ENCODE data around the gene SSH2. TPM values are rescaled to one million over a fixed set of nuclear protein-coding genes. Genes with fewer than 3 reads are reported as not detected.
A peak's percentile ranks its signal among the peaks of the same experiment; 100 is the strongest.

Gene SSH2
- total RNA-seq, 2 experiments from 2014 or later: 41.0 to 62.9 TPM

DNA sequence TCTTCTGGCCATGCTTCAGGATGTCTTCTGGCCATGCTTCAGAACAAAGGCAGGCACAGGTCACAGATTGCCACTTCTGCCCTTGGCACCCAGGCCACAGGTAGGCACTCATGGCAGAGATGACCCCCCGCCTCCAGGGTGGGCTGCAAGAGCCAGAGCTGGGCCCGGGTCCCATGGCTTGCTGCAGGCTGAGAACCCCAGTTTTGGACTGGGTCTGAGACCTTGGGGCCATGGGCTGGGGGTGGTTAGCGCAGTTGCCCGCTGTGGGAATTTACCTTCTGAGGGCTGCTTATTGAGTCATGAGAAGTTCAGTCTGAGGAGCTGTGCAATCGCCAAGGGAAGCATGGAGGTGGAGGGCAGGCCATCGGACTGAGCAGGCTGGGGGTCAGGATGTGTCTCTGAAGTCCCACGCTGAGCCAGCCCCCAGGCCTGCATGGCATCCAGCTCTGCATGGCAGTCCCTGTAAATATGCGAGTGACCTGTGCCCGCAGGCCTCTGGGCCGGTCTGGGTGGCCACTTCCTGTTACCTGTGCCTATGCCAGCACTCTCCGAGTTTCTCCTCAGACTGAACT lies 335.4 kb downstream of the SSH2 start:
- H3K36me3 Mint-ChIP-seq: no peaks in the 10 kb centered on the region
- no peak overlapping the region for H3K27ac Mint-ChIP-seq
- no peaks in the 10 kb centered on the region for H3K27me3 Mint-ChIP-seq
- peak overlapping the region; percentile 61 for H3K4me3 Mint-ChIP-seq
- ATAC-seq: no peak
- CTCF ChIA-PET: interaction anchor here (1.4 to 5.1 kb wide), 6 partner anchors 10 to 224 kb away, joined by 4 to 137 read pairs (median 18); partner anchors contain the start of gene ABHD15
- DNase-seq: no peak
- H3K9me3 Mint-ChIP-seq (ENCODE audit: low read depth): no peaks in the 10 kb centered on the region
- peaks cover 44% of the 10 kb centered on the region for H3K4me1 Mint-ChIP-seq

DNA sequence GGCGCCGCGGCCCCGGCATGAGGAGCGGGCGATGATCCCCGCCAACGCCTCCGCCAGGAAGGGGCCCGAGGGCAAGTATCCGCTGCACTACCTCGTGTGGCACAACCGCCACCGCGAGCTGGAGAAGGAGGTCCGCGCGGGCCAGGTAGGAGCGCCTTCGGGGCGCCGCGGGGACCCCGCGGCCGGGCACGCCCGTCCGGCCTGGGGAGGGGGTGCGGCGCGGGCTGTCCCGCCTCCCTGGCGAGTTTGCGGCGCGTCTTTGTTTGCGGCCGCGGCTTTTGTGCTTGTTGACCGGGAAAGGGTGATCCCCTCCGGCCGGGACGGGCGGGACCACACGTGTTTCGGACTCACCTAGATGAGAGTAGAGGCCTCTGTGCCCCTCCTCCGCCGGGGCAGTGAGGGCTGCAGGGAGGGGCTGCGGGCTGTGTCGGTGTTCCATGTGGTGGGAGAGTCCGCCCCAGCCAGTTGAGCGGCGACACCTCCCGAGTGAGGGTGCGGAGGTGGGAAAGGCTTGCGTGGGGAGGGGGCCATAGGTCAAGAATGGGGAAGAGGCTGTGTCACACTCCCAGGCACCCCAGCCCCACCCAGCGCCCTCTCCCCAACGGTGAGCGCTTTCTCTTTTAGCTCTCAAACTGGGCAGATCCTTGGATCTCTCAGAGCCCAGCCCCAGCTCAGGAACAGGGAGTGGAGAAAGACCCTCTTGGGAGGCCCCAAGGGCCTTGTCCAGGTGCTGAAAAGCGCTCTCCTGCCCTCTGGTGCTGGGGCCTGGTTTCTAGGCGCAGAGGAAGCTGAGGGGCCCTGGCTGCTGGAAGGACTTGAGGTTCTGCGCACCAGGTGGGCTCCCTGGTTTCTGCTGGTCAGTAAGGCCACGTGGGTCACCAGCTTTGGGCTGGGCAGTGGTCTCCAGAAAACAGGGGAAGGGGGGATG lies 336.2 kb downstream of the SSH2 start:
- Mint-ChIP-seq H3K9me3 (ENCODE audit: low read depth) (no peaks in the 10 kb centered on the region), H3K36me3 (no peaks in the 10 kb centered on the region), H3K4me1 (peaks cover 43% of the 10 kb centered on the region), H3K27ac (no peak overlapping the region), H3K4me3 (peak overlapping the region; percentile 61), H3K27me3 (no peaks in the 10 kb centered on the region)
- DNase-seq (peak; percentile 64), ATAC-seq (no peak)
- CTCF ChIA-PET: interaction anchor here (1.4 to 5.1 kb wide), 8 partner anchors 11 to 224 kb away, joined by 4 to 137 read pairs (median 12); partner anchors contain the start of gene ABHD15

DNA sequence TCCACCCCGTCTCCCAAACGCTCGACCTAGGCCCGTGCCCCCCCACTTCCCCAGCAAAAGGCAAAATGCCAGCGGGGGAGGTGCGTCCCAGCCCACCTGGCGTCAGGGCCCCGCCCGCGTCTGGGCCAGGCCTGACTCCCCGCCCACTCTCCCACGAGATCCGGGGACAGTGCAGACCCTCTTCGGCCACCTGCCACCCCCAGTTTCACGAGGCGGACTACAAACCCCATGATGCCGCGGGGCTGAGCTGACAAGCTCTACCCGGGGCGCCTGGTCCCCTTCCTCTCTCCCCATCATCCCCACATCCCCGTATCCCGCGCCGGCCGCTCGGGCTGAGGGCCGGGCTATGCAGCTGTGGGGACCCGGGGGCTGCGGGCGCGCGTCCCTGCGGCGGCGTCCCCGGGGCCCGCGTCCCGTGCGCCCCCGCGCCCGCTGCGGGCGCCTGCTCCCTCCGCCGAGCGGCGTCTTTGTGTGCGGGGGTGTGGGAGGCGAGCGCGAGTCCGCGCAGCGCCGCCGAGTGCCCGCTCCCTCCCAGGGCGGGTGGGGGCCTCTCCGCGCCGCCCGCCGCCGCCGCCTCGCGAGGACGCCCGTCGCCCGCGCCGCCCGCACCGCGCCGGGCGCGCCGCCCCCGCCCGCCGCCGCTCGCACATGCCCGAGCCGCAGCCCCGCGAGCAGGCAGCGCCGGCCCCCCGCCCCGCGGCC lies 337.0 kb downstream of the SSH2 start, which contains the start of gene ANKRD13B:
Gene ANKRD13B, plus strand, starts transcription at position 283 of the 702 bp plus-strand sequence. CDS start 490 bp downstream, outside the sequence.
- no peak for ATAC-seq
- H3K36me3 Mint-ChIP-seq: no peaks in the 10 kb centered on the region
- H3K4me1 Mint-ChIP-seq: peaks cover 46% of the 10 kb centered on the region
- H3K4me3 Mint-ChIP-seq: peak within 1 kb of the TSS; percentile 65
- peak; percentile 63 for DNase-seq
- no peaks in the 10 kb centered on the region for H3K9me3 Mint-ChIP-seq (ENCODE audit: low read depth)
- peak within 1 kb of the TSS; percentile 82 for H3K27ac Mint-ChIP-seq
- H3K27me3 Mint-ChIP-seq: no peaks in the 10 kb centered on the region
- CTCF ChIA-PET: interaction anchor here (0.9 to 5.1 kb wide), 9 partner anchors 12 to 223 kb away, joined by 3 to 137 read pairs (median 13); partner anchors contain the start of genes ABHD15 and TP53I13

DNA sequence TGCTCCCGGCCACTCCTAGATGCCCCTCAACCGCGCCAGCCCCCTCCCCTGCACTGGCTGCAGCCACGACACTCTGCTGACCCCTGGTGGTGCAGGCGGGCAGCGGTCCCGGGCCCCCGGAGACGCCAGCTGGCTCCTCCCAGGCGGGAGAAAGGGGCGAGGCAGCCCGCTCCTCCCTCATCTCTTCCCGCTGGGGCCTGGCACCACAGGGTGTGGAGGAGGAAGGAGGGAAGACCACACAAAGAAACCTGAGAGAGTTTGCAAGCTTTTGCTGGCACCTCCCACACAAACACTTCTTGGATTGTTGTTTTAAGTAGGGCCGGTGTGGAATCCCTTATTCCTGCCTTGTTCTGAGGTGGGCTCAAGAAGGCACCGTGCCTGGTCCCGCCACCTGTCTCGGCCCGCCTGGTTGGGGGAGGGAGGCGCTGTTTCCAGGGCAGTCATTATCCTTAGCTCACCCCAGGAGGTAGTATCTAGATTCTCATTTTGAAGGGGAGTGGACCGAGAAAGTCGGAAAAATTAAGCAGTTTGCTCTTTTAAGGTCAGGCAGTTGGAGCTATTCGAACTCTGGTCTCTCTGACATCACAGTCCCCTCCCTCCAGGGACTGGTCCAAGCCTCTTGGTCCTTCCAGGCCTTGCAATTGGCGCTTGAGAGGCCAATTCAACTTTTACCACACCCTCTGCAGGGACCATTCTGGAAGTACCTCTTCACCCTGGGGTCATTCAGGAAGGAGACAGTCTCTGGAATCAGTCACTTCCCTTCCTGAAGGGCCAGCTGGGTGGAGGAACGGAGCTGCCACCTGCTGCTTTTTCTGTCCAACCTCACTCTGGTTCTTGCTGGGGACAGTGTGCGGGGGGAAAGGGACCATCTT lies 338.1 kb downstream of the SSH2 start:
- DNase-seq: peak; percentile 88
- Mint-ChIP-seq H3K36me3 (no peaks in the 10 kb centered on the region), H3K4me1 (peaks cover 56% of the 10 kb centered on the region), H3K27me3 (no peaks in the 10 kb centered on the region), H3K4me3 (peak overlapping the region; percentile 65), H3K27ac (peak overlapping the region; percentile 82), H3K9me3 (ENCODE audit: low read depth) (no peaks in the 10 kb centered on the region)
- CTCF ChIA-PET: interaction anchor here (0.6 to 5.1 kb wide), 20 partner anchors 9 to 513 kb away, joined by 3 to 137 read pairs (median 4); partner anchors contain the start of genes ABHD15, CORO6, SSH2 and TP53I13
- peak; percentile 54 for ATAC-seq

DNA sequence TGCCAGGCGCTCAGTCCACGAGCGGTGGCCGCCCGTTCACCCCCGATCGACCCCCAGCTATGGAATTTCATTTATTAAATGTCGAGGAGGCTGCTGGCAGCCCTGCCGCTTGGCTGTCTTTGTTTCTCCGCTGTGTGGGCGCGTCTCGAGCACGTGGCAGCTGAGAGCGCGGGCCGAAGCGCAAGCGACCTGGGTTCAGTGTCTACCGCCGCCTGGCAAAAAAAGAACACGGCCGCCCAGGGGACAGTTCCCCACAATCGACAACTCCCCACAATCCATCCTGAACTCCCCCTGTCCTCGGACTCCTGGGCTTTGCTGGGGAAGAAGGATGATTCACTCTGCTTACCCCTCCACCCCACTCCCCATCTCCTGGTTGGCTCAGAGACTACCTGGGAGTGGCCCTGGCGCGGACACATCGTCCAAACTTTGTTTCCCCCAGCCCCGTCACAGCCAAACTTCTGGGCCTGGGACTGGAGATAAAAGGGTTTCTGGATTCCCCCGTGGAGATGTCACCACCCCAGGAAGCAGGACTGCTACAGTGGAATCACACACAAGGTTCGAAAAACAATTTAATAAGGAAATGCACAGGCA lies 338.8 kb downstream of the SSH2 start:
- no peak for DNase-seq
- H3K9me3 Mint-ChIP-seq (ENCODE audit: low read depth): no peaks in the 10 kb centered on the region
- H3K4me3 Mint-ChIP-seq: peak overlapping the region; percentile 39
- CTCF ChIA-PET: interaction anchor here (0.6 to 5.1 kb wide), 24 partner anchors 9 to 513 kb away, joined by 3 to 137 read pairs (median 4); partner anchors contain the start of genes ABHD15, CORO6, SSH2 and TP53I13
- H3K36me3 Mint-ChIP-seq: no peaks in the 10 kb centered on the region
- peaks cover 64% of the 10 kb centered on the region for H3K4me1 Mint-ChIP-seq
- peak overlapping the region; percentile 82 for H3K27ac Mint-ChIP-seq
- ATAC-seq: no peak
- H3K27me3 Mint-ChIP-seq: no peaks in the 10 kb centered on the region

DNA sequence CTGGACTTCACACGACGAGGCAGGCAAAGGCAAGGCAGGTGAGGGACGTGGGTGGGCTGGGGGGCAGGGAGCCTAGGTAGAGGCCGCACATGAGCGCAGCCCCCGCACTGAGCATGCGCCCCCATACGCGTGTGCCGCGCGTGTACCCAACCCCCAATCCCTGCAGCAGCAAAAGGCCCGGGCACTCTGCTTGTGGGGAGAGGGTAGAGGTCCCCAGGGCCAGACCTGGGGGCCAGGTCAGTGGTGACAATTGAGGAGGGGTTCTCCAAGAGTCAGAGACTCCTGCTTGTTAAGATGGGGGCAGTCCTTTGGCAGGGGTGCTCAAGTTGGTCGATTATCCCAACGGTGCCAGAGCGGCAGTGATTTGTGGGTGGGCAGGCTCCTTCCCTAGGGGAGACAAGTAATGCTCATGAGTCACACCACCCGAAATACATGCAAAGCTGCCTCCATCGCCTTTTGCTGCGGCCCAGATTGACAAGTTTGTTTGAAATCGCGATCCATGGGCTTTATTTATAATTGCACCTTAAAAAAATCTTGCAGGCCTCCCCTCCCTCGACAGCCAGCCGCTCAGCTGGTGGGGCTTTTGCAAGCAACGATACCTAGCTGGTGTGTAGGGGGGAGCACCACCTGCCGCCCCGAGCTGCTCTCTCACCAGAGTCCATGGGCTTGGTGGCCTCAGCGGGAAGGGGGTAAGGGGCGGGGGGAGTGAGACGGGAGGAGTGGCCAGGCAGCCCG lies 339.4 kb downstream of the SSH2 start:
- ATAC-seq: no peak
- CTCF ChIA-PET: interaction anchor here (0.6 to 5.1 kb wide), 13 partner anchors 10 to 340 kb away, joined by 3 to 137 read pairs (median 6); partner anchors contain the start of genes ABHD15, SSH2 and TP53I13
- Mint-ChIP-seq H3K27me3 (no peaks in the 10 kb centered on the region), H3K4me3 (peak overlapping the region; percentile 86), H3K9me3 (ENCODE audit: low read depth) (no peaks in the 10 kb centered on the region), H3K4me1 (peaks cover 69% of the 10 kb centered on the region), H3K27ac (peak overlapping the region; percentile 87), H3K36me3 (no peaks in the 10 kb centered on the region)
- no peak for DNase-seq

DNA sequence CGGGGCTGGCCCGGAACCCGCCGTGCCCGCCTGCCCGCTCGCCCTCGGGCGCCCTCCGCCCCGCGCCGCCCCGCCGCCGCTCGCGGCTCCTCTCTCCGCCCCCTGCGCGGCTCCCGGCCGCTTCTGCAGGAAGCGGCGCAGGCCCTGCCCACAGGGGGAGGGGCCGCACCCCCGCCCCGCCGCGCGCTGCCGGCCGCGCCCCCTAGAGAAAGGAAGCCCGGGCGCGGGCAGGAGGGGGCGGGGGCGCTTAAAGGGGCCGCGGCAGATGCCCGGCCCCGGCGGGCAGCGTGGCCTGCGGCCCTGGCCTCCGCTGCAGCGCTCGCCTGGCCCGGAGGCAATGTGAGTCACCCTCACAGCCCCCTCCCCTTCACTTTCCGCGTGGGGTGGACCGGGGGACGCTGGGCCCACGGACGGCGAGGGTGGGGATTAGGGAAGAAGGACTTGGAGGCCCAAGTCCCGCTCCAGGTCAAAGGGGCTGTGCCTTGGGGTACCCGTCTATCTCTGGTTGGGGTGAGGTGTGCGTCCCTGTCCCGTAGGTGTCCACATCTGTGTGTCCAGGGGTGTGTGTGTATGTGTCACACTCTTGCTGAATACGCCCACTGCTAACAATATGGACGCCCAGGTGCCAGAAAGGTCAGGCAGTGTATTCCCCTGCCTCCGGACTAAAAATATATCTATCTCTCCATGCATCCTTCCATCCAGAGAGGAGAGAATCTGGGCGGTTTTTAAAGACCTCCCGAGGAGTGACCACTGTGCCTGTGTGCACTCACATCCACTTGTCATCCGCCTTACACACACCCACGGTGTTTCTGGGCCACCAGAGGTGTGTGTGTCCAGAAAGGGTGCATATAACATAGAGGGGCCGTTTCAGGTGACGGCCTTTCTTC lies 340.3 kb downstream of the SSH2 start, which contains the start of gene GIT1:
Gene GIT1, minus strand, starts transcription at position 125 of the 887 bp plus-strand sequence. CDS start 270 bp downstream, outside the sequence.
- CTCF ChIA-PET: interaction anchor here (2.7 to 24.4 kb wide), 4 partner anchors 9 to 26 kb away, joined by 46 to 458 read pairs (median 108); partner anchors contain the start of genes ABHD15, CORO6 and TP53I13
- Mint-ChIP-seq H3K27ac (peak within 1 kb of the TSS; percentile 88), H3K4me1 (peaks cover 75% of the 10 kb centered on the region), H3K4me3 (peak within 1 kb of the TSS; percentile 87), H3K36me3 (no peaks in the 10 kb centered on the region), H3K27me3 (no peaks in the 10 kb centered on the region), H3K9me3 (ENCODE audit: low read depth) (no peaks in the 10 kb centered on the region)
- peak; percentile 87 for DNase-seq
- peak; percentile 75 for ATAC-seq

DNA sequence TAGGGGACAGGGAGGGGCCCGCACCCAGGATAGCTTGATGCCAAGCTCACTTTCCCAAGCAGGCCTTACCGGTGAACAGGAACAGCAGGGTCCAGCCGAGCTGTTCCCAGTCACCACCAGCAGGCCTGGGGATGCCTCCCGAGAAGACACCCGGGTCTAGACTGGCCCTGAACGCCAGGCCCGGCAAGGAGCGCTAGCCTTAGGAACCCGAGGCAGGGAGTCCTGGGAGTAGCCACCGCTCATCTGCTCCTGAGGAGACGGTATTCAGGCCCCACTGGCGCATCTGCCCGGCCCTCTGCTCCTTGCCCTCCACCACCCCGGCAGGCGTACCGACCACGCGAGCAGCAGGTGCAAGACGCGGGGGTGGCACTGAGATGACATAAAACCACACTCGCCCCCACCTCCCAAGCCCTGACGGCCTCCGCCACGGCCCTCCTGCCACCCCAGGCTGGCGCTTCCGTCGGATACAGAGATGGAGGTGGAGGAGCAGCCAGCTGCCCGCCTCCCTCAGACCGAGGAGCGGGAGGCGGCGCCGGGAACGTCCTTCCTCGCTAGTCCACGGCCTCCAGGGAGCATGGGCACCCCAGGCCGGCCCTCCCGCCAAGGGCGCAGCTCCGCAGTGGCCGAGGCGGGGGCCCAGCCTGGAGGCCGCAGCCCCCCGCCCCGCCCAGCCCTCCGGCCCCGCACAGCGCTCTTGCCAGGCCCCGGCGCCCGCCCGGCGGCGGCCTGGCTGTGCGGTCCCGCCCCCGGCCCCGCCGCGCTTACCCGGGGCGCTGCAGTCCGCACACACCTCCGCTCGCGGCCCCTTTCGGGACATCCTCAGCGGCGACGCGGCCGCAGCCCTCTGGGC lies 341.2 kb downstream of the SSH2 start:
- Mint-ChIP-seq H3K4me1 (peaks cover 76% of the 10 kb centered on the region), H3K27me3 (no peaks in the 10 kb centered on the region), H3K9me3 (ENCODE audit: low read depth) (no peaks in the 10 kb centered on the region), H3K36me3 (peaks cover under 1% of the 10 kb centered on the region), H3K27ac (peak overlapping the region; percentile 88), H3K4me3 (peak overlapping the region; percentile 87)
- DNase-seq: peak; percentile 67
- CTCF ChIA-PET: interaction anchor here (0.6 to 24.4 kb wide), 11 partner anchors 9 to 219 kb away, joined by 3 to 458 read pairs (median 3); partner anchors contain the start of gene CORO6
- peak; percentile 12 for ATAC-seq

DNA sequence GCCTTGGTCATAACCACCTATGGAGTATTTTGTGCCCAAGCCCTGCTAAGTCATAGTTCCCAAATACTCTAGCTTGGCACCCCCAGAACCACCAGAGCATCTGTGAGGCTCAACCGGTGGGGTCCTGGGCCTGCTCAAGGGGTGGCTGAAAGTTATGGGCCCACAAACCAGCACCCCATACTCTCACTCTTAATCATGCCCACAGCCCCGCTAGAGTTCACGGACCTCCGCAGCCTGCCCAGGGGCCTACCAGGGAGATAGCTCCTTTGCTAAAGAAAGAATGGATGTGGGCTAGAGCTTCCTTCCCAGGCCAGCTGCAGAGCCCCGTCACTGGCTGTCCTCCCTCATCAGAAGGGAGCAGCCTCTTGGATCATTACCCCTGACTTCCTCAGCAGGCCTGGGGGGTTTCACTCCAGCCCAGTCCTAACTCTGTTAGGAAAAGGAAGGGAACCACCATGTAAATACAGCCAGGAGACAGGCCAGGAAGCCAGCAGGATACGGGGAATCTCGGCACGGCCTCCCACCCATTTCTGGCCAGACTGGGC lies 341.9 kb downstream of the SSH2 start:
- H3K4me1 Mint-ChIP-seq: peaks cover 76% of the 10 kb centered on the region
- peaks cover 4% of the 10 kb centered on the region for H3K36me3 Mint-ChIP-seq
- CTCF ChIA-PET: interaction anchor here (0.6 to 24.4 kb wide), 13 partner anchors 8 to 219 kb away, joined by 3 to 458 read pairs (median 3); partner anchors contain the start of genes ABHD15 and CORO6
- H3K9me3 Mint-ChIP-seq (ENCODE audit: low read depth): no peaks in the 10 kb centered on the region
- peak overlapping the region; percentile 87 for H3K4me3 Mint-ChIP-seq
- peak overlapping the region; percentile 88 for H3K27ac Mint-ChIP-seq
- DNase-seq (no peak), ATAC-seq (no peak)
- no peaks in the 10 kb centered on the region for H3K27me3 Mint-ChIP-seq

Measured in activated CD8-positive, alpha-beta memory T cell treated with anti-CD3 and anti-CD28 coated beads, Interleukin-2, amount 10 ng/mL, durations not matched to agents 7 days and 5 days (primary cell).